HEK293 (cell line): Measurements from ENCODE around the gene SPATA21.

Experiments used
- AEBP2 ChIP-seq: fragments of 450-650 bp; formaldehyde crosslinking; IDR thresholded peaks from 2 replicates; pipeline ENCODE4 v1.5.1; 2016; ENCODE audit warnings: missing biosample characterization, missing genetic modification characterization, borderline replicate concordance
- BCL11B ChIP-seq: fragments of 450-650 bp; formaldehyde crosslinking; IDR thresholded peaks from 2 replicates; pipeline ENCODE4 v1.5.1; 2016; ENCODE audit warnings: low read depth, missing biosample characterization, missing genetic modification characterization
- GLIS2 ChIP-seq: fragments of 450-650 bp; formaldehyde crosslinking; IDR thresholded peaks from 2 replicates; pipeline ENCODE4 v1.5.1; 2016; ENCODE audit warnings: missing biosample characterization, missing genetic modification characterization
- HOXA7 ChIP-seq: sonication (generic); formaldehyde crosslinking; IDR thresholded peaks from 2 replicates; pipeline ENCODE4 v1.8.1; 2022; ENCODE audit warnings: missing genetic modification reagents, borderline replicate concordance
- KLF7 ChIP-seq: fragments of 450-650 bp; formaldehyde crosslinking; IDR thresholded peaks from 2 replicates; pipeline ENCODE4 v1.5.1; 2016; ENCODE audit warnings: missing biosample characterization, missing genetic modification characterization, borderline replicate concordance
- MYNN ChIP-seq: fragments of 450-650 bp; formaldehyde crosslinking; IDR thresholded peaks from 2 replicates; pipeline ENCODE4 v1.5.1; 2016; ENCODE audit warnings: missing biosample characterization, missing genetic modification characterization, borderline replicate concordance
- OSR2 ChIP-seq: fragments of 450-650 bp; formaldehyde crosslinking; IDR thresholded peaks from 2 replicates; pipeline ENCODE4 v1.5.1; 2016; ENCODE audit warnings: missing biosample characterization, missing genetic modification characterization
- YY1 ChIP-seq: fragments of 450-650 bp; formaldehyde crosslinking; IDR thresholded peaks from 2 replicates; pipeline ENCODE4 v1.5.1; 2018; ENCODE audit warnings: missing biosample characterization, missing genetic modification characterization
- ZBTB8A ChIP-seq: fragments of 450-650 bp; formaldehyde crosslinking; IDR thresholded peaks from 2 replicates; pipeline ENCODE4 v1.5.1; 2016; ENCODE audit warnings: missing biosample characterization, missing genetic modification characterization
- ZFHX2 ChIP-seq: fragments of 450-650 bp; formaldehyde crosslinking; conservative IDR thresholded peaks from 2 replicates; pipeline ENCODE4 v1.5.1; 2016; ENCODE audit warnings: missing biosample characterization, missing genetic modification characterization
- ZNF132 ChIP-seq: fragments of 450-650 bp; formaldehyde crosslinking; IDR thresholded peaks from 2 replicates; pipeline ENCODE4 v1.5.1; 2017; ENCODE audit warnings: missing biosample characterization, missing genetic modification characterization, borderline replicate concordance
- ZNF169 ChIP-seq: fragments of 450-650 bp; formaldehyde crosslinking; IDR thresholded peaks from 2 replicates; pipeline ENCODE4 v1.5.1; 2016; ENCODE audit warnings: missing biosample characterization, missing genetic modification characterization
- ZNF223 ChIP-seq: fragments of 450-650 bp; formaldehyde crosslinking; IDR thresholded peaks from 2 replicates; pipeline ENCODE4 v1.5.1; 2016; ENCODE audit warnings: missing biosample characterization, missing genetic modification characterization
- ZNF24 ChIP-seq: fragments of 450-650 bp; formaldehyde crosslinking; IDR thresholded peaks from 2 replicates; pipeline ENCODE4 v1.5.1; 2016; ENCODE audit warnings: missing biosample characterization, missing genetic modification characterization
- ZNF26 ChIP-seq: fragments of 450-650 bp; formaldehyde crosslinking; IDR thresholded peaks from 2 replicates; pipeline ENCODE4 v1.5.1; 2016; ENCODE audit warnings: missing biosample characterization, missing genetic modification characterization
- ZNF354C ChIP-seq: fragments of 450-650 bp; formaldehyde crosslinking; IDR thresholded peaks from 2 replicates; pipeline ENCODE4 v1.5.1; 2016; ENCODE audit warnings: missing biosample characterization, missing genetic modification characterization, low read depth, borderline replicate concordance
- ZNF426 ChIP-seq: fragments of 450-650 bp; formaldehyde crosslinking; IDR thresholded peaks from 2 replicates; pipeline ENCODE4 v1.5.1; 2017; ENCODE audit warnings: missing biosample characterization, missing genetic modification characterization, mild to moderate bottlenecking, inconsistent platforms, moderate library complexity
- ZNF555 ChIP-seq: fragments of 450-650 bp; formaldehyde crosslinking; conservative IDR thresholded peaks from 2 replicates; pipeline ENCODE4 v1.5.1; 2017; ENCODE audit warnings: missing biosample characterization, mild to moderate bottlenecking, missing genetic modification characterization, inconsistent platforms
- ZNF623 ChIP-seq: fragments of 450-650 bp; formaldehyde crosslinking; IDR thresholded peaks from 2 replicates; pipeline ENCODE4 v1.5.1; 2016; ENCODE audit warnings: missing biosample characterization, missing genetic modification characterization
- ZSCAN5A ChIP-seq: fragments of 450-650 bp; formaldehyde crosslinking; IDR thresholded peaks from 2 replicates; pipeline ENCODE4 v1.5.1; 2016; ENCODE audit warnings: missing biosample characterization, missing genetic modification characterization
- TF ChIP-seq, protein P1 (sequence below): fragments of 450-650 bp; formaldehyde crosslinking; IDR thresholded peaks from 2 replicates; pipeline ENCODE4 v1.5.1; 2016; ENCODE audit warnings: missing biosample characterization, missing genetic modification characterization, borderline replicate concordance
- TF ChIP-seq, protein P2 (sequence below): fragments of 450-650 bp; formaldehyde crosslinking; IDR thresholded peaks from 2 replicates; pipeline ENCODE4 v1.5.1; 2016; ENCODE audit warnings: missing biosample characterization, missing genetic modification characterization, low read depth
- TF ChIP-seq, protein P3 (sequence below): fragments of 450-650 bp; formaldehyde crosslinking; IDR thresholded peaks from 2 replicates; pipeline ENCODE4 v1.5.1; 2016; ENCODE audit warnings: missing biosample characterization, missing genetic modification characterization

SPATA21 gene

GRCh38 chr1:16375521-16376340 lies 61.5 kb downstream of the SPATA21 start (continued):
- TF ChIP-seq, protein P1, sequence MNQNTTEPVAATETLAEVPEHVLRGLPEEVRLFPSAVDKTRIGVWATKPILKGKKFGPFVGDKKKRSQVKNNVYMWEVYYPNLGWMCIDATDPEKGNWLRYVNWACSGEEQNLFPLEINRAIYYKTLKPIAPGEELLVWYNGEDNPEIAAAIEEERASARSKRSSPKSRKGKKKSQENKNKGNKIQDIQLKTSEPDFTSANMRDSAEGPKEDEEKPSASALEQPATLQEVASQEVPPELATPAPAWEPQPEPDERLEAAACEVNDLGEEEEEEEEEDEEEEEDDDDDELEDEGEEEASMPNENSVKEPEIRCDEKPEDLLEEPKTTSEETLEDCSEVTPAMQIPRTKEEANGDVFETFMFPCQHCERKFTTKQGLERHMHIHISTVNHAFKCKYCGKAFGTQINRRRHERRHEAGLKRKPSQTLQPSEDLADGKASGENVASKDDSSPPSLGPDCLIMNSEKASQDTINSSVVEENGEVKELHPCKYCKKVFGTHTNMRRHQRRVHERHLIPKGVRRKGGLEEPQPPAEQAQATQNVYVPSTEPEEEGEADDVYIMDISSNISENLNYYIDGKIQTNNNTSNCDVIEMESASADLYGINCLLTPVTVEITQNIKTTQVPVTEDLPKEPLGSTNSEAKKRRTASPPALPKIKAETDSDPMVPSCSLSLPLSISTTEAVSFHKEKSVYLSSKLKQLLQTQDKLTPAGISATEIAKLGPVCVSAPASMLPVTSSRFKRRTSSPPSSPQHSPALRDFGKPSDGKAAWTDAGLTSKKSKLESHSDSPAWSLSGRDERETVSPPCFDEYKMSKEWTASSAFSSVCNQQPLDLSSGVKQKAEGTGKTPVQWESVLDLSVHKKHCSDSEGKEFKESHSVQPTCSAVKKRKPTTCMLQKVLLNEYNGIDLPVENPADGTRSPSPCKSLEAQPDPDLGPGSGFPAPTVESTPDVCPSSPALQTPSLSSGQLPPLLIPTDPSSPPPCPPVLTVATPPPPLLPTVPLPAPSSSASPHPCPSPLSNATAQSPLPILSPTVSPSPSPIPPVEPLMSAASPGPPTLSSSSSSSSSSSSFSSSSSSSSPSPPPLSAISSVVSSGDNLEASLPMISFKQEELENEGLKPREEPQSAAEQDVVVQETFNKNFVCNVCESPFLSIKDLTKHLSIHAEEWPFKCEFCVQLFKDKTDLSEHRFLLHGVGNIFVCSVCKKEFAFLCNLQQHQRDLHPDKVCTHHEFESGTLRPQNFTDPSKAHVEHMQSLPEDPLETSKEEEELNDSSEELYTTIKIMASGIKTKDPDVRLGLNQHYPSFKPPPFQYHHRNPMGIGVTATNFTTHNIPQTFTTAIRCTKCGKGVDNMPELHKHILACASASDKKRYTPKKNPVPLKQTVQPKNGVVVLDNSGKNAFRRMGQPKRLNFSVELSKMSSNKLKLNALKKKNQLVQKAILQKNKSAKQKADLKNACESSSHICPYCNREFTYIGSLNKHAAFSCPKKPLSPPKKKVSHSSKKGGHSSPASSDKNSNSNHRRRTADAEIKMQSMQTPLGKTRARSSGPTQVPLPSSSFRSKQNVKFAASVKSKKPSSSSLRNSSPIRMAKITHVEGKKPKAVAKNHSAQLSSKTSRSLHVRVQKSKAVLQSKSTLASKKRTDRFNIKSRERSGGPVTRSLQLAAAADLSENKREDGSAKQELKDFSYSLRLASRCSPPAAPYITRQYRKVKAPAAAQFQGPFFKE (tag by site-specific recombination) = no peak
- TF ChIP-seq ZNF426 (tag by site-specific recombination) = no peak
- no peak for TF ChIP-seq ZNF354C
- no peak for TF ChIP-seq BCL11B (tag by site-specific recombination)
- no peak for TF ChIP-seq ZSCAN5A (tag by site-specific recombination)
- TF ChIP-seq ZNF223 (tag by site-specific recombination) = no peak
- TF ChIP-seq OSR2 (tag by site-specific recombination) = peak; percentile 68; the same call in 1 of the 2 replicates
- no peak for TF ChIP-seq ZBTB8A (tag by site-specific recombination)
- TF ChIP-seq KLF7 = no peak
- TF ChIP-seq, protein P2, sequence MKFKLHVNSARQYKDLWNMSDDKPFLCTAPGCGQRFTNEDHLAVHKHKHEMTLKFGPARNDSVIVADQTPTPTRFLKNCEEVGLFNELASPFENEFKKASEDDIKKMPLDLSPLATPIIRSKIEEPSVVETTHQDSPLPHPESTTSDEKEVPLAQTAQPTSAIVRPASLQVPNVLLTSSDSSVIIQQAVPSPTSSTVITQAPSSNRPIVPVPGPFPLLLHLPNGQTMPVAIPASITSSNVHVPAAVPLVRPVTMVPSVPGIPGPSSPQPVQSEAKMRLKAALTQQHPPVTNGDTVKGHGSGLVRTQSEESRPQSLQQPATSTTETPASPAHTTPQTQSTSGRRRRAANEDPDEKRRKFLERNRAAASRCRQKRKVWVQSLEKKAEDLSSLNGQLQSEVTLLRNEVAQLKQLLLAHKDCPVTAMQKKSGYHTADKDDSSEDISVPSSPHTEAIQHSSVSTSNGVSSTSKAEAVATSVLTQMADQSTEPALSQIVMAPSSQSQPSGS (tag by site-specific recombination) = no peak
- no peak for TF ChIP-seq ZNF24
- no peak for TF ChIP-seq YY1 (tag by site-specific recombination)
- TF ChIP-seq ZFHX2 (tag by site-specific recombination) = peak; percentile 10; the same call in 1 of the 2 replicates
- no peak for TF ChIP-seq HOXA7 (CRISPR knock-in tag)
- no peak for TF ChIP-seq ZNF623 (tag by site-specific recombination)
- no peak for TF ChIP-seq MYNN (tag by site-specific recombination)
- TF ChIP-seq ZNF169 (tag by site-specific recombination) = no peak
- no peak for TF ChIP-seq ZNF555 (tag by site-specific recombination)
- TF ChIP-seq, protein P3, sequence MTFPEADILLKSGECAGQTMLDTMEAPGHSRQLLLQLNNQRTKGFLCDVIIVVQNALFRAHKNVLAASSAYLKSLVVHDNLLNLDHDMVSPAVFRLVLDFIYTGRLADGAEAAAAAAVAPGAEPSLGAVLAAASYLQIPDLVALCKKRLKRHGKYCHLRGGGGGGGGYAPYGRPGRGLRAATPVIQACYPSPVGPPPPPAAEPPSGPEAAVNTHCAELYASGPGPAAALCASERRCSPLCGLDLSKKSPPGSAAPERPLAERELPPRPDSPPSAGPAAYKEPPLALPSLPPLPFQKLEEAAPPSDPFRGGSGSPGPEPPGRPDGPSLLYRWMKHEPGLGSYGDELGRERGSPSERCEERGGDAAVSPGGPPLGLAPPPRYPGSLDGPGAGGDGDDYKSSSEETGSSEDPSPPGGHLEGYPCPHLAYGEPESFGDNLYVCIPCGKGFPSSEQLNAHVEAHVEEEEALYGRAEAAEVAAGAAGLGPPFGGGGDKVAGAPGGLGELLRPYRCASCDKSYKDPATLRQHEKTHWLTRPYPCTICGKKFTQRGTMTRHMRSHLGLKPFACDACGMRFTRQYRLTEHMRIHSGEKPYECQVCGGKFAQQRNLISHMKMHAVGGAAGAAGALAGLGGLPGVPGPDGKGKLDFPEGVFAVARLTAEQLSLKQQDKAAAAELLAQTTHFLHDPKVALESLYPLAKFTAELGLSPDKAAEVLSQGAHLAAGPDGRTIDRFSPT (tag by site-specific recombination) = peak; percentile 51; the same call in 1 of the 2 replicates
- no peak for TF ChIP-seq ZNF132
- no peak for TF ChIP-seq GLIS2 (tag by site-specific recombination)
- TF ChIP-seq ZNF26 = no peak
- TF ChIP-seq AEBP2 (tag by site-specific recombination) = no peak
